Measurements from ENCODE around the gene ATXN7L3B. TPM values are rescaled to one million over a fixed set of nuclear protein-coding genes. Genes with fewer than 3 reads are reported as not detected.

The ATXN7L3B gene, protein sequence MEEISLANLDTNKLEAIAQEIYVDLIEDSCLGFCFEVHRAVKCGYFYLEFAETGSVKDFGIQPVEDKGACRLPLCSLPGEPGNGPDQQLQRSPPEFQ
- total RNA-seq = 25.5 and 32.7 TPM in 2 replicates

GRCh38 chr12:74537707-74538385 is at the start of gene ATXN7L3B:
ATXN7L3B (plus strand) TSS chr12:74537835; CDS start chr12:74538113, 278 bp downstream.

All from dermis lymphatic vessel endothelial cell (primary cell).